ENCODE results near the gene FAF1.

The FAF1 gene

DNA sequence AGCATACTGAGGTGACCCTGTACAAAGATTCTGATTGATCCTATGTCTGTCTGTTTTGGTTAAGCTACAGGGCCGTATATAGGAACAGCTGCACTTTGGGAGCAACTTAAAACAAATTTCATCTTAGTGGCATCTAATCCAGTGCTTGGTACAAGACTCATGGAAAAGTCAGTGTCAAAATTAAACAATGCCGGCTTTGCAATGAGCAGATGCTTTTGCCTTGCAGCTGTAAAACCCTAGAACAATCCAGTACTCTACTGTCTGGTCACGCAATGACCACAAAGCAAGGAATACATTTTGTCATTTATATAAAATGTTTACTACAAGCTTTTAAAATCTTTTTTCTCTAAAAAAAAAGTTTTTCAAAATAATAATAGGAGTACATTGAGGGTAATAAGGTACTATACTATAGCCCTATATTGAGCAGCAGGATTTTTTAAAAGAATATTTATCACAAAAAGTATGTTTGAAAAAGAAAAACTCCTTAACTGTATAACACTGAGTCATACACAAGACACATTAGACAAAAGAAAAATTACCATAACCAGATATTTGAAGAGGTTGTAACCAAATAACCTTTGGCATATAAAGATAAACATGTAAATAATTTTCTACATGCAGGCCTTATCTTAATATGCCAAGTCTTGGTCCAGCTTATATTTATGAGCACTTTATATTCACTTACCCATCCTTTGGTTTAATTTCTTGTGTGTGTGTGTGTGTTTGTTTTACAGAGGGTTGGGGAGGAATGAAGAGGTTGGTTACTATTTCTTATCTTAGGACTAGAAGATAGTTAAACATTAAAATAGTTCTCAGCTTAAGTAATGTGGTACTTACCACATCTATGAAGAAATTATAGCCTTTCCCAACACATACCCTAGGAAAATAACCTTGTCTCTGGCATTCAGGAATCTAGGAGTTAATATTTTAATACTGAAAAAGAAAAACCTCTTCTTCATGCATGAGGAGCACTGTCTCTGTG, 262.3 kb downstream of the FAF1 start (continued):
- TF ChIP-seq ZFP41 (tag by site-specific recombination; IDR thresholded peaks at IDR 0.05; ENCODE audit: borderline replicate concordance) (no peak), HOXA7 (CRISPR knock-in tag; IDR thresholded peaks at IDR 0.05; ENCODE audit: borderline replicate concordance) (no peak), ZBTB1 (tag by site-specific recombination; IDR thresholded peaks at IDR 0.05) (no peak), ZFP3 (tag by site-specific recombination; IDR thresholded peaks at IDR 0.05; ENCODE audit: low read depth) (no peak), YY2 (tag by site-specific recombination; IDR thresholded peaks at IDR 0.05) (no peak), ZNF707 (tag by site-specific recombination; IDR thresholded peaks at IDR 0.05) (no peak), ZNF621 (tag by site-specific recombination; IDR thresholded peaks at IDR 0.05) (no peak), ZNF24 (tag by site-specific recombination; IDR thresholded peaks at IDR 0.05) (no peak), EGR2 (tag by site-specific recombination; IDR thresholded peaks at IDR 0.05; ENCODE audit: low read depth) (peak; percentile 29; the same call in 1 of the 2 replicates), KLF1 (tag by site-specific recombination; IDR thresholded peaks at IDR 0.05) (no peak), SALL2 (tag by site-specific recombination; IDR thresholded peaks at IDR 0.05; ENCODE audit: borderline replicate concordance) (no peak), SP7 (tag by site-specific recombination; IDR thresholded peaks at IDR 0.05) (peak; percentile 61), GLI2 (tag by site-specific recombination; IDR thresholded peaks at IDR 0.05; ENCODE audit: borderline replicate concordance, low read depth) (peak; percentile 45; the same call in 1 of the 2 replicates), ZNF624 (tag by site-specific recombination; IDR thresholded peaks at IDR 0.05) (no peak), ZBTB7A (tag by site-specific recombination; IDR thresholded peaks at IDR 0.05; ENCODE audit: low read depth) (no peak), SETDB1 (IDR thresholded peaks at IDR 0.05; ENCODE audit: insufficient read length, low read length) (no peak), ZNF404 (tag by site-specific recombination; IDR thresholded peaks at IDR 0.05) (no peak), OVOL3 (tag by site-specific recombination; IDR thresholded peaks at IDR 0.05) (no peak), ZNF560 (tag by site-specific recombination; IDR thresholded peaks at IDR 0.05; ENCODE audit: borderline replicate concordance) (no peak), ZNF658 (tag by site-specific recombination; IDR thresholded peaks at IDR 0.05) (no peak), ZNF248 (tag by site-specific recombination; IDR thresholded peaks at IDR 0.05) (no peak), ZNF629 (tag by site-specific recombination; IDR thresholded peaks at IDR 0.05) (no peak), BCL11A (tag by site-specific recombination; IDR thresholded peaks at IDR 0.05; ENCODE audit: low read depth) (no peak), ZNF146 (tag by site-specific recombination; IDR thresholded peaks at IDR 0.05) (no peak), SP3 (tag by site-specific recombination; IDR thresholded peaks at IDR 0.05) (no peak), ZFP69B (tag by site-specific recombination; IDR thresholded peaks at IDR 0.05) (no peak), GLI4 (tag by site-specific recombination; IDR thresholded peaks at IDR 0.05) (no peak)
- TF ChIP-seq, protein P1, sequence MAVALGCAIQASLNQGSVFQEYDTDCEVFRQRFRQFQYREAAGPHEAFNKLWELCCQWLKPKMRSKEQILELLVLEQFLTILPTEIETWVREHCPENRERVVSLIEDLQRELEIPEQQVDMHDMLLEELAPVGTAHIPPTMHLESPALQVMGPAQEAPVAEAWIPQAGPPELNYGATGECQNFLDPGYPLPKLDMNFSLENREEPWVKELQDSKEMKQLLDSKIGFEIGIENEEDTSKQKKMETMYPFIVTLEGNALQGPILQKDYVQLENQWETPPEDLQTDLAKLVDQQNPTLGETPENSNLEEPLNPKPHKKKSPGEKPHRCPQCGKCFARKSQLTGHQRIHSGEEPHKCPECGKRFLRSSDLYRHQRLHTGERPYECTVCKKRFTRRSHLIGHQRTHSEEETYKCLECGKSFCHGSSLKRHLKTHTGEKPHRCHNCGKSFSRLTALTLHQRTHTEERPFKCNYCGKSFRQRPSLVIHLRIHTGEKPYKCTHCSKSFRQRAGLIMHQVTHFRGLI (tag by site-specific recombination; IDR thresholded peaks at IDR 0.05) = no peak
- TF ChIP-seq, protein P2, sequence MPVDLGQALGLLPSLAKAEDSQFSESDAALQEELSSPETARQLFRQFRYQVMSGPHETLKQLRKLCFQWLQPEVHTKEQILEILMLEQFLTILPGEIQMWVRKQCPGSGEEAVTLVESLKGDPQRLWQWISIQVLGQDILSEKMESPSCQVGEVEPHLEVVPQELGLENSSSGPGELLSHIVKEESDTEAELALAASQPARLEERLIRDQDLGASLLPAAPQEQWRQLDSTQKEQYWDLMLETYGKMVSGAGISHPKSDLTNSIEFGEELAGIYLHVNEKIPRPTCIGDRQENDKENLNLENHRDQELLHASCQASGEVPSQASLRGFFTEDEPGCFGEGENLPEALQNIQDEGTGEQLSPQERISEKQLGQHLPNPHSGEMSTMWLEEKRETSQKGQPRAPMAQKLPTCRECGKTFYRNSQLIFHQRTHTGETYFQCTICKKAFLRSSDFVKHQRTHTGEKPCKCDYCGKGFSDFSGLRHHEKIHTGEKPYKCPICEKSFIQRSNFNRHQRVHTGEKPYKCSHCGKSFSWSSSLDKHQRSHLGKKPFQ (tag by site-specific recombination; IDR thresholded peaks at IDR 0.05) = peak; percentile 54; the same call in 1 of the 2 replicates
- TF ChIP-seq, protein P3, sequence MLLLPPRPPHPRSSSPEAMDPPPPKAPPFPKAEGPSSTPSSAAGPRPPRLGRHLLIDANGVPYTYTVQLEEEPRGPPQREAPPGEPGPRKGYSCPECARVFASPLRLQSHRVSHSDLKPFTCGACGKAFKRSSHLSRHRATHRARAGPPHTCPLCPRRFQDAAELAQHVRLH (tag by site-specific recombination; IDR thresholded peaks at IDR 0.05) = peak; percentile 76
- TF ChIP-seq, protein P4, sequence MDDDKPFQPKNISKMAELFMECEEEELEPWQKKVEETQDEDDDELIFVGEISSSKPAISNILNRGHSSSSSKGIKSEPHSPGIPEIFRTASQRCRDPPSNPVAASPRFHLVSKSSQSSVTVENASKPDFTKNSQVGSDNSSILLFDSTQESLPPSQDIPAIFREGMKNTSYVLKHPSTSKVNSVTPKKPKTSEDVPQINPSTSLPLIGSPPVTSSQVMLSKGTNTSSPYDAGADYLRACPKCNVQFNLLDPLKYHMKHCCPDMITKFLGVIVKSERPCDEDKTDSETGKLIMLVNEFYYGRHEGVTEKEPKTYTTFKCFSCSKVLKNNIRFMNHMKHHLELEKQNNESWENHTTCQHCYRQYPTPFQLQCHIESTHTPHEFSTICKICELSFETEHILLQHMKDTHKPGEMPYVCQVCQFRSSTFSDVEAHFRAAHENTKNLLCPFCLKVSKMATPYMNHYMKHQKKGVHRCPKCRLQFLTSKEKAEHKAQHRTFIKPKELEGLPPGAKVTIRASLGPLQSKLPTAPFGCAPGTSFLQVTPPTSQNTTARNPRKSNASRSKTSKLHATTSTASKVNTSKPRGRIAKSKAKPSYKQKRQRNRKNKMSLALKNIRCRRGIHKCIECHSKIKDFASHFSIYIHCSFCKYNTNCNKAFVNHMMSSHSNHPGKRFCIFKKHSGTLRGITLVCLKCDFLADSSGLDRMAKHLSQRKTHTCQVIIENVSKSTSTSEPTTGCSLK (tag by site-specific recombination; IDR thresholded peaks at IDR 0.05) = no peak
- TF ChIP-seq, protein P5, sequence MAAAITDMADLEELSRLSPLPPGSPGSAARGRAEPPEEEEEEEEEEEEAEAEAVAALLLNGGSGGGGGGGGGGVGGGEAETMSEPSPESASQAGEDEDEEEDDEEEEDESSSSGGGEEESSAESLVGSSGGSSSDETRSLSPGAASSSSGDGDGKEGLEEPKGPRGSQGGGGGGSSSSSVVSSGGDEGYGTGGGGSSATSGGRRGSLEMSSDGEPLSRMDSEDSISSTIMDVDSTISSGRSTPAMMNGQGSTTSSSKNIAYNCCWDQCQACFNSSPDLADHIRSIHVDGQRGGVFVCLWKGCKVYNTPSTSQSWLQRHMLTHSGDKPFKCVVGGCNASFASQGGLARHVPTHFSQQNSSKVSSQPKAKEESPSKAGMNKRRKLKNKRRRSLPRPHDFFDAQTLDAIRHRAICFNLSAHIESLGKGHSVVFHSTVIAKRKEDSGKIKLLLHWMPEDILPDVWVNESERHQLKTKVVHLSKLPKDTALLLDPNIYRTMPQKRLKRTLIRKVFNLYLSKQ (tag by site-specific recombination; IDR thresholded peaks at IDR 0.05; ENCODE audit: borderline replicate concordance) = no peak

Measured in HEK293 (cell line).